H1 (cell line): ENCODE data around the gene DDI2. TPM values are rescaled to one million over a fixed set of nuclear protein-coding genes. Genes with fewer than 3 reads are reported as not detected.
"Not testable (repeated sequence)": the region's sequence is repeated elsewhere in the genome, so short reads cannot be mapped to it uniquely, and the experiment has no call there.

Experiments
- CTCF ChIA-PET: fragments of 300-600 bp; sonication (Branson Sonifier 250); formaldehyde crosslinking; loops from one replicate; lab custom pipeline; 2021; ENCODE audit not compliant: partially characterized antibody; lab: Charles Lee
- POLR2A ChIA-PET: fragments of 300-600 bp; sonication (Branson Sonifier 250); formaldehyde crosslinking; loops from one replicate; lab custom pipeline; 2021; ENCODE audit warnings: inconsistent platforms; ENCODE audit not compliant: partially characterized antibody; lab: Charles Lee
- DNase-seq, 2 experiments: peaks; one replicate each; pipeline versions ENCODE4 v3.0.0 to v3.0.0-alpha.2; 2010 to 2022; ENCODE audit warnings: low spot score in 2 of 2, low read depth in 1 of 2, mixed read lengths in 1 of 2
- FAIRE-seq: peaks from 2 replicates; lab custom pipeline; 2011; peaks lifted over from hg19 to GRCh38; lab: Jason Lieb, UNC
- H2AFZ ChIP-seq: 2 replicates; pipeline ENCODE4 v1.8.1; 2012; ENCODE audit warnings: low read length, inconsistent platforms
- H2AK5ac ChIP-seq: 2 replicates; pipeline ENCODE4 v1.6.1; 2013; ENCODE audit warnings: low read depth, low read length
- H2BK120ac ChIP-seq: replicated peaks from 2 replicates; pipeline ENCODE3; 2013; ENCODE audit warnings: low read depth, low read length, inconsistent platforms
- H2BK12ac ChIP-seq: 2 replicates; pipeline ENCODE4 v1.6.1; 2013; ENCODE audit warnings: low read depth, low read length
- H2BK15ac ChIP-seq: 2 replicates; pipeline ENCODE4 v1.6.1; 2013; ENCODE audit warnings: low read length
- H2BK20ac ChIP-seq: 2 replicates; pipeline ENCODE4 v1.6.1; 2013; ENCODE audit warnings: low read length
- H2BK5ac ChIP-seq: 2 replicates; pipeline ENCODE4 v1.6.1; 2013; ENCODE audit warnings: low read depth, low read length
- H3K14ac ChIP-seq: 2 replicates; pipeline ENCODE4 v1.6.1; 2013; ENCODE audit warnings: inconsistent platforms; ENCODE audit not compliant: insufficient read length
- H3K18ac ChIP-seq: 2 replicates; pipeline ENCODE4 v1.6.1; 2013; ENCODE audit warnings: low read length; ENCODE audit errors: extremely low read depth
- H3K23ac ChIP-seq: 2 replicates; pipeline ENCODE4 v1.6.1; 2013; ENCODE audit warnings: inconsistent platforms; ENCODE audit not compliant: insufficient read length
- H3K23me2 ChIP-seq: 2 replicates; pipeline ENCODE4 v1.6.1; 2013; ENCODE audit warnings: low read depth, low read length
- H3K27ac ChIP-seq: 2 replicates; pipeline ENCODE4 v1.6.1; 2011; ENCODE audit warnings: low read depth, low read length, inconsistent platforms
- H3K27me3 ChIP-seq, 4 experiments: replicated peaks in 1 of 4; 1 replicate in 1 of 4; 2 replicates in 3 of 4; pipeline versions ENCODE4 v1.6.1 to v1.8.1; 2011 to 2013; ENCODE audit warnings: low read length in 3 of 4, mild to moderate bottlenecking in 3 of 4, inconsistent platforms in 2 of 4, mixed read lengths in 2 of 4, moderate library complexity in 1 of 4; ENCODE audit not compliant: control insufficient read depth in 3 of 4, insufficient read depth in 3 of 4; ENCODE audit errors: extremely low read depth in 1 of 4
- H3K36me3 ChIP-seq, 4 experiments: 2 replicates each; pipeline versions ENCODE4 v1.6.1 to v1.8.1; 2011 to 2013; ENCODE audit warnings: mild to moderate bottlenecking in 4 of 4, low read length in 3 of 4, moderate library complexity in 2 of 4, control low read depth in 1 of 4, inconsistent platforms in 1 of 4; ENCODE audit not compliant: insufficient read depth in 4 of 4, control insufficient read depth in 2 of 4
- H3K4ac ChIP-seq: replicated peaks from 2 replicates; pipeline ENCODE3; 2013; ENCODE audit warnings: low read length, low read depth, mixed read lengths, inconsistent platforms; ENCODE audit not compliant: insufficient read length
- H3K4me1 ChIP-seq, 4 experiments: replicated peaks in 1 of 4; 1 replicate in 1 of 4; 2 replicates in 3 of 4; pipeline versions ENCODE4 v1.6.1 to v1.8.1; 2011 to 2013; ENCODE audit warnings: low read length in 3 of 4, inconsistent platforms in 2 of 4, mixed read lengths in 1 of 4; ENCODE audit not compliant: insufficient read depth in 4 of 4, control insufficient read depth in 3 of 4
- H3K4me2 ChIP-seq, 2 experiments: 2 replicates each; pipeline versions ENCODE4 v1.6.1 to v1.8.1; 2011 to 2013; ENCODE audit warnings: low read depth in 2 of 2, low read length in 2 of 2, control low read depth in 1 of 2, inconsistent platforms in 1 of 2, mild to moderate bottlenecking in 1 of 2; ENCODE audit not compliant: insufficient read depth in 1 of 2
- H3K4me3 ChIP-seq, 4 experiments: fragments of 200-600, 300-600 bp in 1 of 4; sonication (generic), shearing (Covaris generic), sonication (Bioruptor Twin) in 1 of 4; 2 replicates each; pipeline versions ENCODE4 v1.5.1 to v1.8.1; 2011 to 2016; ENCODE audit warnings: low read length in 4 of 4, low read depth in 3 of 4, control low read depth in 2 of 4, inconsistent platforms in 2 of 4, mild to moderate bottlenecking in 2 of 4, mixed read lengths in 1 of 4, moderate library complexity in 1 of 4; ENCODE audit not compliant: insufficient read depth in 2 of 4; ENCODE audit errors: extremely low read depth in 1 of 4
- H3K56ac ChIP-seq: replicated peaks from 2 replicates; pipeline ENCODE3; 2013; ENCODE audit warnings: low read depth, mild to moderate bottlenecking, mixed read lengths, low read length, inconsistent platforms; ENCODE audit not compliant: insufficient read length
- H3K79me1 ChIP-seq: 2 replicates; pipeline ENCODE4 v1.6.1; 2013; ENCODE audit warnings: low read depth, low read length, control low read depth
- H3K79me2 ChIP-seq, 2 experiments: 2 replicates each; pipeline versions ENCODE4 v1.6.1 to v1.8.1; 2012 to 2013; ENCODE audit warnings: low read length in 2 of 2, mild to moderate bottlenecking in 2 of 2, inconsistent platforms in 1 of 2; ENCODE audit not compliant: insufficient read depth in 2 of 2, control insufficient read depth in 1 of 2
- H3K9ac ChIP-seq, 4 experiments: replicated peaks in 1 of 4; 1 replicate in 1 of 4; 2 replicates in 3 of 4; pipeline versions ENCODE4 v1.6.1 to v1.8.1; 2011 to 2013; ENCODE audit warnings: low read depth in 3 of 4, low read length in 3 of 4, control low read depth in 2 of 4, mild to moderate bottlenecking in 2 of 4, moderate library complexity in 2 of 4, inconsistent platforms in 1 of 4; ENCODE audit errors: extremely low read depth in 1 of 4
- H3K9me3 ChIP-seq, 2 experiments: 2 replicates each; pipeline versions ENCODE4 v1.6.1 to v1.8.1; 2012 to 2013; ENCODE audit warnings: mild to moderate bottlenecking in 2 of 2, moderate library complexity in 2 of 2, control low read depth in 1 of 2, inconsistent platforms in 1 of 2, low read depth in 1 of 2, low read length in 1 of 2, mixed read lengths in 1 of 2; ENCODE audit not compliant: insufficient read depth in 2 of 2
- H4K20me1 ChIP-seq, 2 experiments: replicated peaks in 1 of 2; 2 replicates each; pipeline versions ENCODE3 to v1.8.1; 2011 to 2013; ENCODE audit warnings: inconsistent platforms in 2 of 2, low read length in 2 of 2, mild to moderate bottlenecking in 1 of 2; ENCODE audit not compliant: insufficient read depth in 2 of 2, control insufficient read depth in 1 of 2
- H4K5ac ChIP-seq: 2 replicates; pipeline ENCODE4 v1.6.1; 2013; ENCODE audit warnings: low read length, low read depth, mixed read lengths, inconsistent platforms; ENCODE audit not compliant: insufficient read length
- H4K8ac ChIP-seq: 2 replicates; pipeline ENCODE4 v1.8.0; 2013; ENCODE audit warnings: mild to moderate bottlenecking, moderate library complexity, low read length, inconsistent platforms; ENCODE audit not compliant: insufficient read depth; ENCODE audit errors: extremely low read depth
- H4K91ac ChIP-seq: replicated peaks from 2 replicates; pipeline ENCODE3; 2013; ENCODE audit warnings: low read length, mixed read lengths, inconsistent platforms; ENCODE audit not compliant: insufficient read length
- ATF2 ChIP-seq: IDR thresholded peaks from 2 replicates; pipeline ENCODE4 v1.6.1; 2012; ENCODE audit warnings: low read length, inconsistent platforms
- CBX5 ChIP-seq: fragments of 300-800, 300-1000 bp; sonication (generic); IDR thresholded peaks from 2 replicates; pipeline ENCODE4 v1.7.1; 2016; ENCODE audit warnings: antibody characterized with exemption, low read length, low read depth
- FOSL1 ChIP-seq: IDR thresholded peaks from 2 replicates; pipeline ENCODE4 v1.6.1; 2011; ENCODE audit warnings: mild to moderate bottlenecking, low read depth, low read length, moderate library complexity; ENCODE audit not compliant: insufficient read depth
- NRF1 ChIP-seq: IDR thresholded peaks from 2 replicates; pipeline ENCODE4 v1.6.1; 2011; ENCODE audit warnings: mild to moderate bottlenecking, low read depth, low read length, improper control_type of control experiment
- POU5F1 ChIP-seq: IDR thresholded peaks from 2 replicates; pipeline ENCODE4 v1.6.1; 2011; ENCODE audit warnings: low read depth, mild to moderate bottlenecking, low read length, moderate library complexity
- SP4 ChIP-seq: IDR thresholded peaks from 2 replicates; pipeline ENCODE4 v1.6.1; 2012; ENCODE audit warnings: low read length, inconsistent platforms
- WGBS, 2 experiments: shearing (Covaris generic) in 1 of 2; methylation state at CpG; one replicate each; pipeline versions ENCODE4 v1.1.6 to v1.1.7; 2013 to 2015; ENCODE audit warnings: low lambda C conversion rate in 2 of 2, mixed read lengths in 2 of 2, inconsistent platforms in 1 of 2, low coverage in 1 of 2, missing lambda C conversion rate in 1 of 2; ENCODE audit not compliant: insufficient replicate concordance in 2 of 2, insufficient coverage in 1 of 2, insufficient read length in 1 of 2; ENCODE audit errors: extremely low coverage in 1 of 2, missing lambda C conversion rate in 1 of 2; 5-methylcytosine and 5-hydroxymethylcytosine counted together
- polyA plus RNA-seq, 7 experiments: library from polyadenylated mRNA; depleted of rRNA in 3 of 7; stranded (reverse) in 5 of 7; unstranded in 2 of 7; fragments of >200 nt in 5 of 7; fragments of 200-250 nt in 2 of 7; gene quantifications; 1 replicate in 5 of 7; 2 replicates in 1 of 7; 4 replicates in 1 of 7; pipeline versions ENCODE4 v1.2.1 to v1.2.3, GENCODE V29; 2011 to 2013; ENCODE audit warnings: missing spikeins in 2 of 7, mixed read lengths in 2 of 7
- total RNA-seq: library from RNA; stranded (reverse); fragmentation: NEBNext Ultra II Directional; extraction: Animal tissue kit (Norgen Biotek cat#: 25700); gene quantifications from 2 replicates; pipeline ENCODE4 v1.2.1, GENCODE V29; 2021

The DDI2 gene
- total and polyA plus RNA-seq, 2 of the 8 experiments (the other 6 are each of a cell fraction or from before 2014, with no cell fraction given) = 7.7 to 38.3 TPM

GRCh38 chr1:15650433-15650832 is 33.2 kb downstream of the DDI2 start (continued):
- TF ChIP-seq SP4 = no peak
- TF ChIP-seq CBX5 = no peak
- TF ChIP-seq POU5F1 = no peak
- no peak for TF ChIP-seq FOSL1
- TF ChIP-seq NRF1 = no peak
- no peak for TF ChIP-seq ATF2

- DNase-seq, H3K27ac ChIP-seq, H2BK5ac ChIP-seq, H2AK5ac ChIP-seq, H3K18ac ChIP-seq, H3K4me2 ChIP-seq, H3K4ac ChIP-seq, H2BK120ac ChIP-seq, H3K79me1 ChIP-seq, H3K4me1 ChIP-seq, H3K14ac ChIP-seq, FAIRE-seq, H3K4me3 ChIP-seq, H3K23me2 ChIP-seq, H3K9me3 ChIP-seq, H3K27me3 ChIP-seq, H2BK15ac ChIP-seq, H3K79me2 ChIP-seq, H2BK20ac ChIP-seq, H3K9ac ChIP-seq, POLR2A ChIA-PET, H3K56ac ChIP-seq, H4K8ac ChIP-seq, H2AFZ ChIP-seq, H4K91ac ChIP-seq, H3K23ac ChIP-seq, H4K5ac ChIP-seq, CTCF ChIA-PET, H4K20me1 ChIP-seq, H2BK12ac ChIP-seq: not testable (repeated sequence)
- 100% methylated on average over 4 of the region's 6 CpGs; no CpG with 5 or more reads in 1 of the 2 experiments for WGBS, 2 experiments
- peaks cover 3 to 61% (median 32%) of the 10 kb centered on the region in 4 experiments; a peak in 7 of 8 replicates for H3K36me3 ChIP-seq
These were observed 34.9 kb downstream of the DDI2 start for GRCh38 chr1:15652130-15652529.
